Measurements from ENCODE around the gene OMP.
"Not testable (repeated sequence)": the region's sequence is repeated elsewhere in the genome, so short reads cannot be mapped to it uniquely, and the experiment has no call there.

OMP gene

DNA sequence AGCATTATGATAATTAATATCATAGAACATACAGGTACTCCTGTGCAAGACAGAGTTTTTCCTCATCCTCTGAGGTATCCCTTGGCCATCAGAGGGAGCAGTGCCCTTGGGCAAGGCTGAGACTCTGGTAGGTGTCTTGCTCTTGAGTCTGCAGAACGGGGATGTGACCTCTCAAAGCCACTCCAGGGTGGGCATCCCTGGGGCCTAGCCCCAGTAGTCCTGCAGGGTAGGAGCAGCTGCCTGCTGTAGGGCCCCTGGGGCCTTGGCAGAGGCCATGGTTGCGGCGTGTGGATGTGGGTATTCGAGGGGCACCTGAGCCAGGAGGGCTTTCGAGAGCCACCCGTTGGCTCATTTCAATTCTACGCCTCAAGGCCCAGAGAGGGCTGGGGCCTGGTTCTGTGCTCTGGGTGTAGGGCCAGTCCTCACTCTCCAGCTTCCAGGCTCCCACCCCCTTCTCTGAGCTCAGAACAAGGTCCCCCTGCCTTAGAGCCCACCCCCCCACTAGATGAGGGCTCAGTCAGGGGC, 7.7 kb upstream of the OMP start:
- no peak for DNase-seq
- Histone ChIP-seq H3K4me3 (ENCODE audit: low read depth, low read length) (no peak overlapping the region), H3K36me3 (replicated peaks) (no peaks in the 10 kb centered on the region), H3K27me3 (replicated peaks) (no peaks in the 10 kb centered on the region), H3K27ac (no peak overlapping the region)
- TF ChIP-seq, protein P1, sequence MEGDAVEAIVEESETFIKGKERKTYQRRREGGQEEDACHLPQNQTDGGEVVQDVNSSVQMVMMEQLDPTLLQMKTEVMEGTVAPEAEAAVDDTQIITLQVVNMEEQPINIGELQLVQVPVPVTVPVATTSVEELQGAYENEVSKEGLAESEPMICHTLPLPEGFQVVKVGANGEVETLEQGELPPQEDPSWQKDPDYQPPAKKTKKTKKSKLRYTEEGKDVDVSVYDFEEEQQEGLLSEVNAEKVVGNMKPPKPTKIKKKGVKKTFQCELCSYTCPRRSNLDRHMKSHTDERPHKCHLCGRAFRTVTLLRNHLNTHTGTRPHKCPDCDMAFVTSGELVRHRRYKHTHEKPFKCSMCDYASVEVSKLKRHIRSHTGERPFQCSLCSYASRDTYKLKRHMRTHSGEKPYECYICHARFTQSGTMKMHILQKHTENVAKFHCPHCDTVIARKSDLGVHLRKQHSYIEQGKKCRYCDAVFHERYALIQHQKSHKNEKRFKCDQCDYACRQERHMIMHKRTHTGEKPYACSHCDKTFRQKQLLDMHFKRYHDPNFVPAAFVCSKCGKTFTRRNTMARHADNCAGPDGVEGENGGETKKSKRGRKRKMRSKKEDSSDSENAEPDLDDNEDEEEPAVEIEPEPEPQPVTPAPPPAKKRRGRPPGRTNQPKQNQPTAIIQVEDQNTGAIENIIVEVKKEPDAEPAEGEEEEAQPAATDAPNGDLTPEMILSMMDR (IDR thresholded peaks at IDR 0.05; ENCODE audit: low read depth, low read length, missing control alignments) = peak; percentile 7
- in situ Hi-C loops (cut with HindIII; ENCODE audit: low pct_ligation_motif_present, low sequenced_read_pairs) = no loop called here

DNA sequence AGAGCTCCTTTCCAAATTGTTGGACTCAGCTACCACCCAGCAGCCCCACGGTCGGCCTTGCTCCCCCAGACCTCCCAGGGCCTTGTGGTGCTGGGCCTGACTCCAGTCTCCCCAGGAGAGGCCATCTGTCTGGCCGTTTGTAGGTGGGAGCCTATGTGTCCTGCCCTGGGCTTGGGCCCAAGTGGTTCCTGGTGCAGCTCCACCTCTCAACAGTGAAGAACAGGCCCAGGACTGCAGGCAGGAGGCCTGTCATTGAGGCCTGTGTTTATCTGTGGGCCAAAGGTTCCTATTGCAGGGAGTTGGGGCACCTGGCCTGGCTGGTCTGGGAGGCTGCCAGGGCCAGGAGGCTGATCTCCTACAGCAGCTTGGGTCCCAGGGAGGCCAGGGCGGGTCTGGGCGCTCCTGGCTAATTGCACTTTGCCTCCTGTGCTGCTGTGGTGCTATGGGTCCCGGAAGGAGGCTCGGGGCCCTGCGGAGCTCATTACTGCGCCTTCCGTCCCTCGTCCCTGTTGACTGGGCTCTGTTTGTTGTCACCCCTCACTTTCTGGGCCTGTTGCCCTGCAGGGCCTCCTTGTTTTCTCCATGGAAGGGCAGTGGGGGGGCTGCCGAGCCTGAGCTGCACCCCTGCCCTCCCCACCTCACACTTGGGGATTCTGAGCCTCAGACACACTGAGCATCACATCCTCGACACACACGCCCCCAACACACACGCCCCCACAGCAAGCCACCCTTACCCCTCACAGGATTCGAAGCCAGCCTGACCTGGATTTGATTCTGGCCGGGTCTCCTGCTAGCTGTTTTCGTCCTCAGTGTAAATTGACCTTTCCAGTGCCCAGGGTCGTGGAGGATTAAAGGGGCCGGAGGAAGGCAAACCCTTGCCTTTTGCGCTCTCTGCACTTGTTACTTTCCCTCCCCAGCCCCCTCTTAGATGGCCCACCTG, 6.8 kb upstream of the OMP start:
- no peak for DNase-seq
- Histone ChIP-seq H3K27ac (no peak overlapping the region), H3K36me3 (replicated peaks) (no peaks in the 10 kb centered on the region), H3K4me3 (ENCODE audit: low read depth, low read length) (no peak overlapping the region), H3K27me3 (replicated peaks) (no peaks in the 10 kb centered on the region)
- TF ChIP-seq, protein P1 (IDR thresholded peaks at IDR 0.05; ENCODE audit: low read depth, low read length, missing control alignments) = no peak
- in situ Hi-C loops (cut with HindIII; ENCODE audit: low pct_ligation_motif_present, low sequenced_read_pairs) = no loop called here

DNA sequence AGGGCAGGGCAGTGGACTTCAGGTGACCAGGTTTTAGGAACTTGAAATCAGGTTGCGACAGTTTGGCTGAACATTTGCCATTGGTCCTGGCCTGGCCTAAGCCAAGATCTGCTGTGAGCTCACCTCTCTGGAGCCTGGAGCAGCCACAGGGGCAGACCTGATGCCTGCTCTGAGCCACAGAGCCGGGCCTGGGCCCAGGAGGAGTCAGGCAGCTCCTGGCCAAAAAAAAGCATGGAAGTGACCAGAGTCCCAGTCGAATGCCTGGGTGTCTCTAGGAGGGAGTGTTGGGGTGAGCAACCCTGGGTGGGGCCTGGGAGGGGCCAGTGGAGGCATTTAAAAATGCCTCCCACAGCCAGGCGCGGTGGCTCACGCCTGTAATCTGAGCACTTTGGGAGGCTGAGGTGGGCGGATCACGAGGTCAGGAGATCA, 6.0 kb upstream of the OMP start:
- Histone ChIP-seq H3K27me3 (replicated peaks) (no peaks in the 10 kb centered on the region), H3K4me3 (ENCODE audit: low read depth, low read length) (no peak overlapping the region), H3K27ac (no peak overlapping the region), H3K36me3 (replicated peaks) (no peaks in the 10 kb centered on the region)
- in situ Hi-C loops (cut with HindIII; ENCODE audit: low pct_ligation_motif_present, low sequenced_read_pairs) = no loop called here
- no peak for DNase-seq
- TF ChIP-seq, protein P1 (IDR thresholded peaks at IDR 0.05; ENCODE audit: low read depth, low read length, missing control alignments) = no peak

DNA sequence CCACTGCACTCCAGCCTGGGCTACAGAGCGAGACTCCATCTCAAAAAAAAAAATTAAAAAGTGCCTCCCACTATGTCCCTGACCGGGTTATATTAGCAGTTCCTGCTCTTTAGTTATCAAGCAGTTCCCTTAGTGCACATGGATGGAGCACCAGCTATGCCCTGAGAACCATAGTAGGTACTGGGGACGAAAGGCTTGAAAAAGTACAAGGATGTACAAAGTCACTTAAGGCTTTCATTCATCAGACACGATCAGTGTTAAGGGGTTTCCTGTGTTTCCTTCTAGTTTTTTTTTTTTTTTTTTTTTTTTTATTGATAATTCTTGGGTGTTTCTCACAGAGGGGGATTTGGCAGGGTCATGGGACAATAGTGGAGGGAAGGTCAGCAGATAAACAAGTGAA, 5.5 kb upstream of the OMP start:
- H3K4me3 ChIP-seq (ENCODE audit: low read depth, low read length); H3K36me3 ChIP-seq (replicated peaks); in situ Hi-C loops (cut with HindIII; ENCODE audit: low pct_ligation_motif_present, low sequenced_read_pairs); H3K27me3 ChIP-seq (replicated peaks); DNase-seq; H3K27ac ChIP-seq: not testable (repeated sequence)

DNA sequence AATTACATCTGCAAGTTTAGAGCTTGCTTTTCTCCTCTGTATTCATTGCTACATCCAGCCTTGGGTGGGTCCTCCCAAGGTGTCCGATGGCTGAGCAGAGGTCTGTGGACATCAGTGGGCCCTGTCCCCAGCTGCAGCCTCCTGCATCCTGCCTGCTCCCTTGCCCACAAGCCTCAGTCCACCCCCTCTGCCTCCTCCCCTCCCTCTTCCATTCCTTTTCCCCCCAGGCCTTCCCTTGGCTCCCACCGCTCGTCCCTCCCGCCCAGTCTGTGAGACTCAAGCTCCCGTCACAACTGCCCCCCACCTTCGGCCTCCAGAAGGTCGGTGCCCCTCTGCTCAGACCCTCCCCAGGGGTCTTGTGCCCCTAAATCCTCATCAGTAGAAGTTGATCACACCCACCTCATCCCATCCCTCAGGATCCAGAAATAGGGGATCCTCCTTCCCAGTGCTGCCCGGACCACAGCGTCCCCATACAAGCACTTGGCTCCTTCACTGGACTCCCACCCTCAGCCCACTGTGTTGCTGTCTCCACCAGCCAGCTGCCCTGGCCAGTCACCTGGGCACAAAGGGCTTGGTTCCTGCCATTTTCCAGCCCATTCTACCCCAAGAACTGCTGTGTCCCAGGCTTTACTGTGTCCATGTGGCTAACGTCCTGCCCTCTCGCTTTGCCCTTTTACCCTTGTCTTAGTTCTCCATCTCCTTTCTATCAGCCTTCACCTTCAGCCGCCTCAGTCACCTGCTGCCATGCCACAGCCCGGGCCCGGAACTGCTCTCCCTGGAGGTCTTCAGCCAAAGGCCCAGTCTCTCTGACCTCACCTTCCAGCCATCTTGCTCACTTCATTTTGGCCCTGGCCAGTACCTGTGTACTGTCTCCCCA, 2.2 kb upstream of the OMP start:
- DNase-seq = no peak
- Histone ChIP-seq H3K27me3 (replicated peaks) (no peaks in the 10 kb centered on the region), H3K36me3 (replicated peaks) (no peaks in the 10 kb centered on the region), H3K4me3 (ENCODE audit: low read depth, low read length) (no peak overlapping the region), H3K27ac (no peak overlapping the region)
- in situ Hi-C loops (cut with HindIII; ENCODE audit: low pct_ligation_motif_present, low sequenced_read_pairs) = no loop called here
- TF ChIP-seq, protein P1 (IDR thresholded peaks at IDR 0.05; ENCODE audit: low read depth, low read length, missing control alignments) = no peak

DNA sequence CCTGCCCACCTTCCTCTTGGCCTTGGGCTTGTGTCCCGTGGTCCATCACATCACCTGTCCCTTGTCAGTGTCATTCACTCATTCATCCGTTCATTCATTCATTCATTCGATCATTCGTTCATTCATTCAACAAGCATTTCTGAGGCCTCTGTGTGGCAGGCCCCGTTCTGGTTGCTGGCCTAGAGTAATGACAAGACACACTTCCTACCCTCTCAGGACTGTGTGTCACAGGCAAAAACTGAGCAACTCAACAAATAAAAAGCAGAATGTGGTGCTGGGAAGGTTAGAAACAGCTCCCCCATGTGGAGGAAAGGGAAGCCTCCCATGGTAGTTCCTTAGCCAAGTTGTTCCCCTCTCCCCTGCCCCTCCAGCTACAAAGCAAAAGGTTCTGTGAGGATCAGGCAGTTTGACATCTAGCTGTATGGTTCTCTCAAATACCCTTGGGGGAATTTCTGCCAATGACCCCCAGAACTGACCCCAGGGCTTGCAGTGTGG, 1.6 kb upstream of the OMP start:
- TF ChIP-seq, protein P1 (IDR thresholded peaks at IDR 0.05; ENCODE audit: low read depth, low read length, missing control alignments) = peak; percentile 83
- in situ Hi-C loops (cut with HindIII; ENCODE audit: low pct_ligation_motif_present, low sequenced_read_pairs) = no loop called here
- H3K27ac ChIP-seq = no peak overlapping the region
- H3K36me3 ChIP-seq (replicated peaks) = no peaks in the 10 kb centered on the region
- DNase-seq = no peak
- no peak overlapping the region for H3K4me3 ChIP-seq (ENCODE audit: low read depth, low read length)
- H3K27me3 ChIP-seq (replicated peaks) = no peaks in the 10 kb centered on the region
